Inflammatory macrophage treated with lipopolysaccharide for 4 hours (primary cell): ENCODE results near the gene CFAP43.

Source experiments
- DNase-seq: peaks from one replicate; pipeline ENCODE4 v3.0.0-alpha.2; 2020

The CFAP43 gene

GRCh38 chr10:104231784-104232612 lies at the start of gene CFAP43:
Gene CFAP43 (minus strand): TSS chr10:104232364. CDS start chr10:104232246, 118 bp downstream.
- DNase-seq = peak; percentile 98

GRCh38 chr10:104281694-104282093 lies 49.5 kb upstream of the CFAP43 start:
- DNase-seq = no peak

GRCh38 chr10:104279550-104280259 lies 47.5 kb upstream of the CFAP43 start:
- DNase-seq = no peak

DNA sequence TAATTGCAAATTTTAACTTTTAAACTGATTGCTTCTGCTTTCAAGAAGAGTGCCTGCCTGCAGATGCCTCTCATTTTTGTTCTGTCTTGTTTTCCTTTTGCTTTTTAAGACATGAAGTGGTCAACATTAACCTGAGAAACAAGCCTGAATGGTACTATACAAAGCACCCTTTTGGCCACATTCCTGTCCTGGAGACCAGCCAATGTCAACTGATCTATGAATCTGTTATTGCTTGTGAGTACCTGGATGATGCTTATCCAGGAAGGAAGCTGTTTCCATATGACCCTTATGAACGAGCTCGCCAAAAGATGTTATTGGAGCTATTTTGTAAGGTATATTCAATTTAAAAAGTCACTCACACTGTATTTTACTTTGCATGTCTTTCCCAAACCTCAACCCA lies 45.6 kb upstream of the CFAP43 start:
- DNase-seq = no peak

DNA sequence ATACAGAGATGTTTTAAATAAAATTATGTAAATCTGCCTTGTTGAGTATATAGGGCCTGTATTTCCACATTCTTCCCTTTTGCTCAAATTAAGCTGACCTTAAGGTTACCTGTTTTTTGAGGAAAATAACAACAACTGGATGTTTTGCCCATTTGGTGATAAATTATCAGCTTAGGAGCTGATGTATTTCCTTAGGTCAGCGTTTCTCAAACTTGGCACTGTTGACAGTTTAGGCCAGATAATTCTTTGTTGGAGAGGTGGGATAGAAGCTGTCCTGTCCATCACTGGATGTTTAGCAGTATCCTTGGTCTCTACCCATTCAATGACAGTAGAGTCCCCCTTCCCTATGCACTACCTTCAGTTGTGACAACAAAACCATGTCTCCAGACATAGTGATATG lies 44.0 kb upstream of the CFAP43 start:
- DNase-seq = no peak

DNA sequence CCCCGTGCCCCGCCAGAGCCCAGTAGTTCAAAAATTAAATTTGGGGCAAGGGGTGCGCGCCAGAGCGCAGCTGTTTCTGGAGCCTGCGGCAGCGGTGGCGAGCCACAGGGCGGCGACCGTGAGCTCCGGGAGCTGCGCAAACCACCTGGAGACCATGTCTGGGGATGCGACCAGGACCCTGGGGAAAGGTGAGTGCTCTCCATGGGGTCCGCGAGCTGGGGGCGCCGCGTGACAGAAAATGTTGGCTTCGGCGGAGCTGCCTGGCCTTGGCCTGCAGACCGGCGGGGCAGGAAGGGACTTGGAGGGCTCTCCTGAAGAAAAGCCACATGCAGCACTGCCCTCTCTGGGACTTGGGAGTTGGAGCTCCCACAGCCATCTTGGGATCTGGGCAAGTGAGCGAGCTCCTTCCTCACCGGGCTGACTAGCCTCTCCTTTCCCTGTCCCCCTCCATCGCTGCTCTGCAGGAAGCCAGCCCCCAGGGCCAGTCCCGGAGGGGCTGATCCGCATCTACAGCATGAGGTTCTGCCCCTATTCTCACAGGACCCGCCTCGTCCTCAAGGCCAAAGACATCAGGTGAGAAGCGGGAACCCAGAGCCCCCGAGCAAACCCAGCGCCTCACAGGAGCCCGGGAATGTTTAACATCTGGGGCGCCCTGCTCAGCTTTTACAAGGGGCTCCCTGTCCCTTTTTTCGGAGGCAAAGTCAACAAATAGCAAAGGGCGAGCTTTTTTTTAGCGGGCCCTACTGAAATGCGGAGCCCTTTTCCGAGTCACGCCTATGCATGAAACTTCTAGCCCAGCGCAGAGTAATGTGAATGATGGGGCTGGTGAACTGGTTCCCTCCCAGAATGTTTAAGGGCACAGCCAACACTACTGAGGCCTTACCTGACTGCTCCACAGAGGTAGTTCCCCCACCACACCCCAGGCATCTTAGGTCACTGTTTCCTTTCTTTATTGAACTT lies 42.9 kb upstream of the CFAP43 start:
- no peak for DNase-seq

- DNase-seq = no peak
These were observed 41.9 kb upstream of the CFAP43 start for GRCh38 chr10:104273899-104274575.

DNA sequence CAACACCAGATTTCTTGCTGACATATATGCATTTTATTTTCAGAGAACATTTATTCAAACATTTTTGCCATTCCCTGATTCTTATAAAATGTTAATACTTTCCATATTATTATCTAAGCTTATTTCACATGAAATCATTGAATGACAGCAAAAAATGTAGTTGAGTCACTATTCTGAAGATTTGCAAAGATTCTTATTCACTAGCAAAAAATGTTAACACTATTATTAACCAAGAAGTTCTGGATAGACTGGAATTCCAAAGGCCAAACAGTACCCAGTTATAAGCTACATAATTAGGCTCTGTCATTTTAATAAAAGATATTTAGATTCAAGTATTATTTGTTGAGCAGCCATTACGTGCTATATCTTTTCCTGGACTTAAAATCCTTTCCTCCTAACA lies 41.1 kb upstream of the CFAP43 start:
- no peak for DNase-seq

- DNase-seq = peak; percentile 95
These were observed 36.8 kb upstream of the CFAP43 start, which contains the start of gene GSTO2 for GRCh38 chr10:104268713-104269645. Gene GSTO2 (plus strand): TSS chr10:104269184. CDS start chr10:104274916, 5,732 bp downstream.

DNA sequence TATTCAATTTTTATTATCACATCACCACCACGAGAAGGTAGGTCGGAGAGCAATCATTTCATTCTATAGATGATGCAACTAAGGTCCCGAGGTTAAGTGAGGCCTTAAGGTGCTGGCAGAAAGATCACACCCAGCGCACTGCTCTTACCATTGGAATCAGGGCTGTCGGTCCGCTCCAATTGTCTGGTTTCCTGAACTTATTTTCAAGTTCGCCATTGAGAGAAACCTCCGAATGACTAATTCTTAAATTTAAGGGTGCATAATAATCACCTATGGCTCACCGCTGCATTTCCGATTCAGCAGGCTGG lies 36.2 kb upstream of the CFAP43 start:
- DNase-seq = no peak

- DNase-seq = no peak
These were observed 35.7 kb upstream of the CFAP43 start for GRCh38 chr10:104267721-104268404.

DNA sequence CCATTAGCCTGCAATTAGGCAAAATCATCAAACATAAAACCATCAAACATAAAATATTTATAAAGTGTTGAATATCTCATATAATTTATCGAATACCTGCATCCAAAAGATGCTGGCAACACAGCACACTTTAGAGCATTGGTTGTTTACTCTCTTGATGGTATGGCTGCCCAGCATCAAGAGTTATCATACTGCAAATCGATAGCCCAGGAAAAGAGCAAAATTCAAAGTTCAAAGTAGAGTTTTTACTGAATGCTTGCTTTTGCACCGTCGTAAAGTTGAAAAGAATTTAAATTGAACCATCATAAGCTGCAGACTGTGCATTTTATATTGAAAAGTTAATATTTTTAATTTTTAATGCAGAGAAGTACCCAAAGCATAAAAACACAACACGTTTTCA lies 32.6 kb upstream of the CFAP43 start:
- no peak for DNase-seq

DNA sequence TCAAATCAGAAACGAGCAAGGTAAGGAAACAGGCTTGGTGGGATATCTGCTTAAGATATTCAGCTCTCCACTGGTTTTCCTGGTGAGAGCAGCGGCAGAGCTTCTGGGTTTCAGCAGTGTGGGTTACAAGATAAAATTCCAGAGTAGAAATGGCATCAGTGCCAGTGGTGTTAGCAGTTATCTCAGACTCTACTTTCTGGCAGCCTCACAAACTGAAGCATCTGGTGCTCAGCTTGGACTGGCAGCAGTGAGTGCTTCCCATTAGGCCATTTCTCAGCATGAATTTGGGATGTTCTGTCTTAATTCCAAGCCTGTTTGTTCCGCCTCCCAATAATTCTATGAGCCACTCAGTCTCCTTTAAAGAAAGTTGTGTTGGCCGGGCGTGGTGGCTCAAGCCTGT lies 29.9 kb upstream of the CFAP43 start:
- no peak for DNase-seq

DNA sequence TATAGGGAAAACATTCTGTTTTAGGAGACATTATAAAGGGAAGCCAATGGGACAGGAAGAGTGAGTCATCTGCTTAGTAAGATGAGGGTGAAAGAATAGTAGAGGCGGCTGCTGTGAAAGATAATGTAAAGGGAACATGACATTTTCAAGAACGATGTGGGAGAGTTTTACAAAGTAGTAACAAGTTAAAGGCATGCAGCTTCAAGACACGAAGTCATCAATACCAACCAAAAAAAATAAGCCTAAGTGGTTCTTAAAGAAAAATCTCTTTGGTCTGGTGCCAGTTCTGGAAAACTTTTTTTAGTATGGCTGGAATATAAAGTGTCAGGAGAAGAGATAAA lies 28.6 kb upstream of the CFAP43 start:
- peak; percentile 83 for DNase-seq

- DNase-seq = no peak
These were observed 28.0 kb upstream of the CFAP43 start for GRCh38 chr10:104259999-104260774.

DNA sequence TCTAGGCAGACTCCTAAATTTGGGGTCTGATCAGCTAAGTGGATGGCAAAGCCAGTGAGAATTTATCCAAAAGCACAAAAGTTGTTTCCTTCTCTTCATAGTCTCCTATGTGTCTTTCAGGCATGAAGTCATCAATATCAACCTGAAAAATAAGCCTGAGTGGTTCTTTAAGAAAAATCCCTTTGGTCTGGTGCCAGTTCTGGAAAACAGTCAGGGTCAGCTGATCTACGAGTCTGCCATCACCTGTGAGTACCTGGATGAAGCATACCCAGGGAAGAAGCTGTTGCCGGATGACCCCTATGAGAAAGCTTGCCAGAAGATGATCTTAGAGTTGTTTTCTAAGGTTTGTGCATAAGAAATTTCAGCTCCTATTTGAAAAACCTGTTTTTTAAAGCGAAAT lies 27.3 kb upstream of the CFAP43 start:
- no peak for DNase-seq

GRCh38 chr10:104258209-104258608 lies 26.0 kb upstream of the CFAP43 start:
- no peak for DNase-seq

- DNase-seq = no peak
These were observed 25.1 kb upstream of the CFAP43 start for GRCh38 chr10:104257235-104257634.

DNA sequence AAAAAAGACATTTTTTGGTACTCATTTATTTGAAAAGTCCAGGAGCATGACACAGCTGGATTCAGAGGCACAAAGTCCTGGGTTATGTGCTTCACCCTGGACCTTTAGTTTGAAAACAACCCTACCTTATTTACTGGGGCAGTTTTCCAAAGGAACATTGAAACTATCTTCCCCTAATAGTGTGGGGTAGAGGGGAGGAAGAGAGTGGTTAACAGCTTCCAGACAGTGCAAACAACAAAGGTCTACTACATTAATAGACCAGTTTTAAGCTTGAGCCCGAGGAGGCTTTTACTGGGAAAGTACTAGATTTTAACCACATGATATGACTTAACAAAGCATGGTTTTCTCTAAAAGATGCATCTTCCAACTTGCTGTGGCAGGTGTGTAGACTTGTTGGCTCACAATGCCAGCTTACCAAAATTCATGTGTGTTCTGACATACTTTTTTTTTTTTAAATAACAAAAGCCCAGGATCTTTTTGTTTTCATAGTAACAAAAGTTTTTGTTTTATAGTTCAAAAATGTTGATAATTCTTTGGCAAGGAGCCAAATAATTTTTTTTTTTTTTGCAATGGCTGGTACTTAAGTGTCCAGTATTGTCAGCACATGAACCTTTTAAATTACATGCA lies 24.3 kb upstream of the CFAP43 start:
- no peak for DNase-seq
